ENCODE results near the gene TENM3.

DNA sequence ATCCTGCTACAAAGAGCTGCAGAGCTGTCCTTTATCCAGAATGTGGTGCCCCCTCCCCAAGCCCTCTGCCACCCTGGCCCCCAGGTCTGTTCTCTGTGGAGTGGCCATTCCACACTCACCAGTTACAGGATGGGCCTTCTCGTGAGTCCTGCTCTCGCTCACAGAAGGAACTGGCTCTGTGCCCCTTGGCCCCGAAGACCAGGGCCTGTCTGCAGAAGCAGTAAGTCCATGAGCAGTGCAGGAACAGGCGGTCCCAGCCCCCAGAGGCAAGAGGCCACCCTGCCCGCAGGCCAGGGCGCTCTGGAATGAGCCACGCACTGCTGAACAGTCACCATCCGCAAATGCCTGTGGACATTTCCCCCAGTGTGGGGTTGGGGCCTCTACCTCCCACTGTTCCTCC is 581.8 kb downstream of the TENM3 start:
- TF ChIP-seq, protein P1, sequence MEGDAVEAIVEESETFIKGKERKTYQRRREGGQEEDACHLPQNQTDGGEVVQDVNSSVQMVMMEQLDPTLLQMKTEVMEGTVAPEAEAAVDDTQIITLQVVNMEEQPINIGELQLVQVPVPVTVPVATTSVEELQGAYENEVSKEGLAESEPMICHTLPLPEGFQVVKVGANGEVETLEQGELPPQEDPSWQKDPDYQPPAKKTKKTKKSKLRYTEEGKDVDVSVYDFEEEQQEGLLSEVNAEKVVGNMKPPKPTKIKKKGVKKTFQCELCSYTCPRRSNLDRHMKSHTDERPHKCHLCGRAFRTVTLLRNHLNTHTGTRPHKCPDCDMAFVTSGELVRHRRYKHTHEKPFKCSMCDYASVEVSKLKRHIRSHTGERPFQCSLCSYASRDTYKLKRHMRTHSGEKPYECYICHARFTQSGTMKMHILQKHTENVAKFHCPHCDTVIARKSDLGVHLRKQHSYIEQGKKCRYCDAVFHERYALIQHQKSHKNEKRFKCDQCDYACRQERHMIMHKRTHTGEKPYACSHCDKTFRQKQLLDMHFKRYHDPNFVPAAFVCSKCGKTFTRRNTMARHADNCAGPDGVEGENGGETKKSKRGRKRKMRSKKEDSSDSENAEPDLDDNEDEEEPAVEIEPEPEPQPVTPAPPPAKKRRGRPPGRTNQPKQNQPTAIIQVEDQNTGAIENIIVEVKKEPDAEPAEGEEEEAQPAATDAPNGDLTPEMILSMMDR (IDR thresholded peaks at IDR 0.05; ENCODE audit: borderline replicate concordance, extremely low read depth, low read length, poor library complexity, severe bottlenecking) = no peak
- no peak for TF ChIP-seq EZH2 (IDR thresholded peaks at IDR 0.05; ENCODE audit: borderline replicate concordance, low read depth, low read length, severe bottlenecking)
